ENCODE measurements around the gene CLEC9A. TPM values are rescaled to one million over a fixed set of nuclear protein-coding genes. Genes with fewer than 3 reads are reported as not detected.

Gene CLEC9A
- total RNA-seq, 1 experiment from 2014 or later = not detected

DNA sequence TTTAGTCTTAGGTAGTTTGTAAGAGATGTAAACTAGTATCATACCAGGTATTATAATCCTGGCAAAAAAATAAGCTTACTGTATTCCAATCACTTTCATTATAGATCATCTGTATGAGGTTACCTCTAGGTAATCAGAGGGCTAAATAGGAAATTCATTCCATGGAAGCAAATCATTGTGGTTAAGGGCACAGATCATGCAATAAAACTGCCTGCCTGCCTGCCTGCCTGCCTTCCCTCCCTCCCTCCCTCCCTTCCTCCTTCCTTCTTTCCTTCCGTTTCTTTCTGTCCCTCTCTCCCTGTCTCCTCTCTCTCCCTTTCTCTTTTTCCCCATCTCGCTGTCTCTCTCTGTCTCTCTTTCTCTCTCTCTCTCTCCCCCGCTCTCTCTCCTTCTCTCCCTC, 3.2 kb upstream of the CLEC9A start:
- no peak overlapping the region for H2AFZ ChIP-seq (ENCODE audit: low read depth, low read length, poor library complexity, severe bottlenecking)
- no peaks in the 10 kb centered on the region for H3K36me3 ChIP-seq (ENCODE audit: control insufficient read depth in 1 of 2, insufficient read depth in 2 of 2, low read length in 2 of 2)
- no peak overlapping the region for H3K27ac ChIP-seq (ENCODE audit: low read depth, low read length)
- TF ChIP-seq YY1 (IDR thresholded peaks at IDR 0.05; ENCODE audit: extremely low read depth, insufficient replicate concordance, low read depth, low read length) (no peak), SRF (IDR thresholded peaks at IDR 0.05; ENCODE audit: low read depth) (no peak), FOSL1 (IDR thresholded peaks at IDR 0.05; ENCODE audit: low read depth) (no peak), ZNF274 (IDR thresholded peaks at IDR 0.05; ENCODE audit: low read depth, low read length) (no peak), SIN3A (IDR thresholded peaks at IDR 0.05; ENCODE audit: low read depth) (no peak), ZFX (IDR thresholded peaks at IDR 0.05) (no peak), SP1 (IDR thresholded peaks at IDR 0.05; ENCODE audit: low read depth) (no peak), CEBPB (IDR thresholded peaks at IDR 0.05; ENCODE audit: low read depth) (no peak), POLR2A (IDR thresholded peaks at IDR 0.05; ENCODE audit: borderline replicate concordance, extremely low read depth, insufficient read depth, insufficient read length) (no peak), POLR2AphosphoS5 (IDR thresholded peaks at IDR 0.05; ENCODE audit: low read depth, low read length) (no peak), ELF1 (IDR thresholded peaks at IDR 0.05; ENCODE audit: borderline replicate concordance, low read depth) (no peak), CBX3 (IDR thresholded peaks at IDR 0.05; ENCODE audit: low read depth) (no peak)
- TF ChIP-seq, protein P1, sequence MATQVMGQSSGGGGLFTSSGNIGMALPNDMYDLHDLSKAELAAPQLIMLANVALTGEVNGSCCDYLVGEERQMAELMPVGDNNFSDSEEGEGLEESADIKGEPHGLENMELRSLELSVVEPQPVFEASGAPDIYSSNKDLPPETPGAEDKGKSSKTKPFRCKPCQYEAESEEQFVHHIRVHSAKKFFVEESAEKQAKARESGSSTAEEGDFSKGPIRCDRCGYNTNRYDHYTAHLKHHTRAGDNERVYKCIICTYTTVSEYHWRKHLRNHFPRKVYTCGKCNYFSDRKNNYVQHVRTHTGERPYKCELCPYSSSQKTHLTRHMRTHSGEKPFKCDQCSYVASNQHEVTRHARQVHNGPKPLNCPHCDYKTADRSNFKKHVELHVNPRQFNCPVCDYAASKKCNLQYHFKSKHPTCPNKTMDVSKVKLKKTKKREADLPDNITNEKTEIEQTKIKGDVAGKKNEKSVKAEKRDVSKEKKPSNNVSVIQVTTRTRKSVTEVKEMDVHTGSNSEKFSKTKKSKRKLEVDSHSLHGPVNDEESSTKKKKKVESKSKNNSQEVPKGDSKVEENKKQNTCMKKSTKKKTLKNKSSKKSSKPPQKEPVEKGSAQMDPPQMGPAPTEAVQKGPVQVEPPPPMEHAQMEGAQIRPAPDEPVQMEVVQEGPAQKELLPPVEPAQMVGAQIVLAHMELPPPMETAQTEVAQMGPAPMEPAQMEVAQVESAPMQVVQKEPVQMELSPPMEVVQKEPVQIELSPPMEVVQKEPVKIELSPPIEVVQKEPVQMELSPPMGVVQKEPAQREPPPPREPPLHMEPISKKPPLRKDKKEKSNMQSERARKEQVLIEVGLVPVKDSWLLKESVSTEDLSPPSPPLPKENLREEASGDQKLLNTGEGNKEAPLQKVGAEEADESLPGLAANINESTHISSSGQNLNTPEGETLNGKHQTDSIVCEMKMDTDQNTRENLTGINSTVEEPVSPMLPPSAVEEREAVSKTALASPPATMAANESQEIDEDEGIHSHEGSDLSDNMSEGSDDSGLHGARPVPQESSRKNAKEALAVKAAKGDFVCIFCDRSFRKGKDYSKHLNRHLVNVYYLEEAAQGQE (IDR thresholded peaks at IDR 0.05; ENCODE audit: low read depth) = no peak
- TF ChIP-seq, protein P2, sequence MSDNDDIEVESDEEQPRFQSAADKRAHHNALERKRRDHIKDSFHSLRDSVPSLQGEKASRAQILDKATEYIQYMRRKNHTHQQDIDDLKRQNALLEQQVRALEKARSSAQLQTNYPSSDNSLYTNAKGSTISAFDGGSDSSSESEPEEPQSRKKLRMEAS (IDR thresholded peaks at IDR 0.05) = no peak
- TF ChIP-seq, protein P3, sequence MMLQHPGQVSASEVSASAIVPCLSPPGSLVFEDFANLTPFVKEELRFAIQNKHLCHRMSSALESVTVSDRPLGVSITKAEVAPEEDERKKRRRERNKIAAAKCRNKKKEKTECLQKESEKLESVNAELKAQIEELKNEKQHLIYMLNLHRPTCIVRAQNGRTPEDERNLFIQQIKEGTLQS (IDR thresholded peaks at IDR 0.05) = no peak
- TF ChIP-seq, protein P4, sequence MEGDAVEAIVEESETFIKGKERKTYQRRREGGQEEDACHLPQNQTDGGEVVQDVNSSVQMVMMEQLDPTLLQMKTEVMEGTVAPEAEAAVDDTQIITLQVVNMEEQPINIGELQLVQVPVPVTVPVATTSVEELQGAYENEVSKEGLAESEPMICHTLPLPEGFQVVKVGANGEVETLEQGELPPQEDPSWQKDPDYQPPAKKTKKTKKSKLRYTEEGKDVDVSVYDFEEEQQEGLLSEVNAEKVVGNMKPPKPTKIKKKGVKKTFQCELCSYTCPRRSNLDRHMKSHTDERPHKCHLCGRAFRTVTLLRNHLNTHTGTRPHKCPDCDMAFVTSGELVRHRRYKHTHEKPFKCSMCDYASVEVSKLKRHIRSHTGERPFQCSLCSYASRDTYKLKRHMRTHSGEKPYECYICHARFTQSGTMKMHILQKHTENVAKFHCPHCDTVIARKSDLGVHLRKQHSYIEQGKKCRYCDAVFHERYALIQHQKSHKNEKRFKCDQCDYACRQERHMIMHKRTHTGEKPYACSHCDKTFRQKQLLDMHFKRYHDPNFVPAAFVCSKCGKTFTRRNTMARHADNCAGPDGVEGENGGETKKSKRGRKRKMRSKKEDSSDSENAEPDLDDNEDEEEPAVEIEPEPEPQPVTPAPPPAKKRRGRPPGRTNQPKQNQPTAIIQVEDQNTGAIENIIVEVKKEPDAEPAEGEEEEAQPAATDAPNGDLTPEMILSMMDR (IDR thresholded peaks at IDR 0.05 in 2 of 3, conservative IDR thresholded peaks at IDR 0.05 in 1 of 3; ENCODE audit: borderline replicate concordance in 1 of 3, insufficient read depth in 1 of 3, low read depth in 2 of 3, low read length in 2 of 3) = no peak
- ChIA-PET RAD21 (ENCODE audit: low non-redundant PET in 1 of 2, low total read pairs in 2 of 2, uncharacterized antibody in 2 of 2, unreplicated experiment in 2 of 2) (no interaction called here), POLR2A (no interaction called here), CTCF (no interaction called here)
- H3K4me3 ChIP-seq (replicated peaks in 1 of 2; ENCODE audit: low read depth in 1 of 2, low read length in 2 of 2) = no peak overlapping the region
- H3K79me2 ChIP-seq (ENCODE audit: insufficient read depth, low read length) = no peaks in the 10 kb centered on the region
- H3K4me1 ChIP-seq (ENCODE audit: control insufficient read depth in 1 of 2, insufficient read depth in 2 of 2, low read length in 2 of 2) = no peaks in the 10 kb centered on the region
- no peak overlapping the region for H3K9ac ChIP-seq (ENCODE audit: low read length)
- no peak overlapping the region for H3K4me2 ChIP-seq (ENCODE audit: low read length)
- no peaks in the 10 kb centered on the region for H4K20me1 ChIP-seq (ENCODE audit: insufficient read depth)
- DNase-seq (ENCODE audit: low read depth, low spot score) = no peak
- peaks cover 11% of the 10 kb centered on the region for H3K27me3 ChIP-seq (ENCODE audit: insufficient read depth, low read length)
- no peak for ATAC-seq
- H3K9me2 ChIP-seq (ENCODE audit: insufficient read depth) = no peaks in the 10 kb centered on the region
- no TSS peak for BruUV-seq (replicated peaks)
- intact Hi-C loops (cut with micrococcal nuclease) = no loop called here
- H3K9me3 ChIP-seq (ENCODE audit: control insufficient read depth in 1 of 2, insufficient read depth in 1 of 2, low read depth in 1 of 2, low read length in 2 of 2) = no peaks in the 10 kb centered on the region
